HG02759 (cell line): ENCODE data around the gene KLHL22.
"Not testable (repeated sequence)": the region's sequence is repeated elsewhere in the genome, so short reads cannot be mapped to it uniquely, and the experiment has no call there.

Source experiments
- ATAC-seq: cut with Tn5 transposase; IDR thresholded peaks from one replicate; pipeline ENCODE4 v1.9.1; 2021; ENCODE audit warnings: mild to moderate bottlenecking, moderate library complexity; ENCODE audit not compliant: unreplicated experiment

Gene KLHL22

DNA sequence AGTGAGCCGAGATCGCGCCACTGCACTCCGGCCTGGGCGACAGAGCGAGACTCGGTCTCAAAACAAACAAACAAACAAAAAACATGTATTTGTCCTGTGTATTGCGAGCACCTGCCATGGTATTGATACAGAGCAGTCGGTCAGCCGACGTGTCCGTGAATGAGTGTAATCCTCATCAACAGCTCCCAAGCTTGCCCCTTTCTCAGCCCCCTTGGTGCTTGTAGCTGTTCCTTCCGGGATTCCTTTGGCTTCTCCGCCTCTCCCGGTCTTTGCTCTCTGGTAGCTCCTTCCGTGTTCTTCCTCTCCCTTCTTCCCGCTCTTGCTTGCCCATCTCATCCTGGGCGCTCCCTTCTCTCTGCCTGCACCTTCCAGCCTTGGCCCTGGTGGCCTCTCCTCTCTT is 90.7 kb downstream of the KLHL22 start:
- ATAC-seq = no peak

DNA sequence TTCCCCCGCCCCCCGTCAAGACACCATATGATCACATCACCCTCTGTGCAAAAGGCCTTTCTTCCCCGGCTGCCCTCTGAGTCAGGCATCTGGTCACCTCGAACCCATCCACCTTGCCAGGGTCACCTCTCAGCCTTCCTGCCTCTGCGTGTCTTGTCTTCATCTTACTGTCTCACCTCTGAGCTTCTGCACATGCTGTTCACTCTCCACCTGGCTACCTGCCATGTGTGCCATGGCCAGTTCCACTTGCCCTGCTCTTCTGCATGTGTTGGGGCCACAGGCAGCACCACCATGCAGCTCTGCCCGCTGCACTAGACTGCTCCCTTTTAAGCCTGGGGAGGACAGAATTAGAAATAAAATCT is 91.8 kb downstream of the KLHL22 start:
- no peak for ATAC-seq

DNA sequence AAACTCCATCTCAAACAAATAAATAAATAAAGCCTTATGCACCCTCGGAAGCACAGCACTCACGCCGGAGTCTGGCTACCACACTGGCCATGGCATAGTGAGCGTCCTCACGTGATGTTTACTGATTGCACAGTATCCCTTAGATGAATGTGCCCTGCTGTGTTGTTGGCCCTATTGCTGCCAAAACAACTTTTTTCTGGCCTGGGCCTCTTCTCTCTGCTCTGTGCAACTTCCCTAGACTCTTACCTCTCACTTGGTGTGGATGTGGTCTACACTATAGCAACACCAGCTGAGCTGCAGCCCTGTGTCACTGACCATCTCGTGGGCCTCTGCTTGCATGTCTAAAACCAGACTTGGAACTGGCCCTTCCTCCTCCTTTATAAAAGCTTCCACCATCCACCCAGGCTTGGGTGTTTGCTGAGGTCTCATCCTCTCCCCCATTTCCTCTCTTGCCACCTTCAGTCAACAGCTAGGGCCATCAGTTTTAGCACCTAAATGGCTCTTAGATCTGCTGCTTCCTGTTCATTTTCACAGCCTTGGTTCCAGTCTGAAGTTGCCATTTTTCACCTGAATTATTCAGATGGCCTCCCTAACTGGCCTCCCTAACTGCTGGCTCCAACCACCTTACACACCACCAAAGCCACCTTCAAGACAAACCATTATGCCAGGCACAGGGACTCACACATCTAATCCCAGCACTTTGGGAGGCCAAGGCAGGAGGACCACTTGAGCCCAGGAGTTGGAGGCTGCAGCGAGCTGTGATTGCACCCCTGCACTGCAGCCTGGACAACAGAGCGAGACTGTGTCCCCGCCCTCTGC is 92.4 kb downstream of the KLHL22 start:
- ATAC-seq = no peak

GRCh38 chr22:20401376-20402014 is 94.1 kb downstream of the KLHL22 start:
- ATAC-seq = no peak

DNA sequence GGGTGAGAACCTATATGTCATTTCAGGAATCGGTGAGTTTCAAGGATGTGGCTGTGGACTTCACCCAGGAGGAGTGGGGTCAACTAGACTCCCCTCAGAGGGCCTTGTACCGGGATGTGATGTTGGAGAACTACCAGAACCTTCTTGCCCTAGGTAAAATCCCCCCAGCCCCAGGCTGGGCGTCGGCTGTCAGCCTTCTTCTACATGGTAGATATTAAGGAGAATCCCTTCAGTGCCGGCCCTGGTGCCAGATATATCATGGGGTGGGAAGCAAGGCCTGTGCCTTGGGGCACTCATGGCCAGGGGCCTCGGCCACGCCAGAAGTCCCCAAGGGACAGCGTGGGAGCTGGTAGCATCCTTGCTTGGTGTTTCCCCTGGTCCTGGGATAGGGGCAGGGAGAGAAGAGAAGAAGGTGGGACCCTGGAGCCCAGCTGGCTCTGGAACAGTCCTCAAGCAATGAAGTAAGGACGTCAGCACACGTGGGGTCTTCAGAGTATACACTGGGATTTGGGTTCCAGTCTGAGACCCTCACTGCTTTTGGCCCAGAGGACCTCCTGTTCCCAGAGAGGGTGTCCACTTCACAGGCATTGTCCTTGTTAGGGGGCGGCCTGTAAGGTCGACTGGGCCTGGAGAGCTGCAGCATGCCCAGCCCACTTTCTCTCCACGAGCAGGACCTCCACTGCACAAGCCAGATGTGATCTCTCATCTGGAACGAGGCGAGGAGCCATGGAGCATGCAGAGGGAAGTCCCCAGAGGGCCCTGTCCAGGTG is 94.8 kb downstream of the KLHL22 start:
- ATAC-seq = no peak

DNA sequence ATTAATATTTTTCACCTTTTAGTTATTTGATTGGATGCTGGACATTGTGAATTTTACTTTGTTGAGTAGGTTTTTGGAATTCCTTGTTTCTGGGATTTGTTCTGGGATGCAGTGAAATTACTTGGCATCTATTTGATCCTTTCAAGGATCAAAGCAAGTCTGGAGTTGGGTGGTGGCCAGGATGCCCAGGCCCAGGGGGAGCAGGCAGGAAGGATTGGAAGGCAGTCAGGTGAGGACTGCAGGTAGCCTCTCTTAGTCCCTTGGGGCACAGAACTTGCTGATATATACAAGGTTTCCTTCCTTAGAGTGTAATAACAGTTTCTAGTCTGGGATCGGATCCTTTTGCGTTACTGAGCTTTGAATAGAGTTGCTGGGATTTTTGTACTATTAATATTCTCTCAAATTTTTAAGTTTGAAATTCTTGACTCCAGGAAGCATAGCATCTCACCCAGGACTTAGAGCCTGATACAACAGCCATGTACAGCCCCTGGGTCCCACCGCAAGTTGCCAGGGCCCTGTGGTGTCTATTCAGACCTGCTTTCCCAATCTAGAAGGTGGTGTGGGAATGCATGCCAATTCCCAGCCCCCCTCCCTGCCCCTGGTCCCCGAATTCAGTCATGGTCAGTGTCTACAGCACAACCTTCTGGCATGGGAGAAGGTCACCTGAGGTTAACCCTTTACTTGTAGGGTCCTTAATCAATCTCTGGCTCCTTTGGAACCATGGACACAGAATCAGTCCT is 95.6 kb downstream of the KLHL22 start:
- ATAC-seq = no peak

DNA sequence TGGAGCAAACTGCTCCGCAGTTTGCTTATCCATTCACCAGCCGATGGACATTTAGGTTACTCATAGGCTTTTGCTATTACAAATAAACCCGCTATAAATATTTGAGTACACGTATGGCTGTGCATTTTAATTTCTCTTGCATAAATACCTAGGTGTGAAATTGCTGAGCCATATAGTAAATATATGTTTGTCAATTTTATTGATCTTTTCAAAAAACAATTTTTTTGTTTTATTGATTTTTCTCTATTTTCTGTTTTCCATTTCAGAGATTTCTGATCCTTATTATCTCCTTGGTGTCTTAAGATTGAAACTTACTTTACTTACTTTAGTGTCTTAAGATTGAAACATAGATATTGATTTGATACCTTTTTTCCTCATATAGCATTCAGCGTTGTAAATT is 97.2 kb downstream of the KLHL22 start:
- ATAC-seq = no peak

GRCh38 chr22:20397498-20397897 is 98.1 kb downstream of the KLHL22 start:
- ATAC-seq = no peak

DNA sequence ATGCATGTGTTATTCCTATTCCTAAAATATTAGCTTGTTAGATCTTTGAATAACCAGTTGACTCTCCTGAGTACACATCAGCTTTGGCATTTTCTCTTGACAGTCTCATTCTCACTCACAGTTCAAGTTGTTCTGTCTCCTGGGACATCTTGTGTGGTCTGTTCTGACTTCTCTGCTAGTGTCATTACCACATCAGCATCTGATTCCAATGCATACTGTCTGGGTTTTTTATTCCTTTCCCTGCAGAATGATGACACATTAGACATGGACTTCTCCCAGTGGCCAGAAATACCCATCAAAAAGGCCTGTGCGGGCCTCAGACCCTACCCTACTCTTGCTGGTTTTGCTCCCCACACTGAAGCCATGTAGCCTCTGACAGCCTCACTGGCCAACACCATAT is 99.0 kb downstream of the KLHL22 start:
- ATAC-seq = no peak

DNA sequence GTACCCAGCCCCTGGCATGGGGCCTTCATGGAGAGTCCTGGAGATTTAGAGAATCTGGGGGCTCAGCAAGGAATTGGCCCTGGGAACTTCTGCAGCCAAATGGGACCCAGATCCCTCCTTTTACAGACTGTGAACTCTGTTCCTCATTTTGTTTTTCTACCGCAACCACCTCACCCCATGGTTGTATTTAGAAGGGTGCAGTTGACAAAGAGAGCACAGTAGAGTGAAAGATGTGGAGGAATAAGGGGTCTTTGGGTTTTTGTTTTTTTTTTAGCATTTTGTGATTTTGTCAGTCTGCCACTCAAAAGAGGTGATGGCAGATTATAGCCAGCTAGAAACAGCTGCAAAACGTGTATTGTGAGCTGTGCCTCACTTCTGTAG is 99.7 kb downstream of the KLHL22 start:
- no peak for ATAC-seq

DNA sequence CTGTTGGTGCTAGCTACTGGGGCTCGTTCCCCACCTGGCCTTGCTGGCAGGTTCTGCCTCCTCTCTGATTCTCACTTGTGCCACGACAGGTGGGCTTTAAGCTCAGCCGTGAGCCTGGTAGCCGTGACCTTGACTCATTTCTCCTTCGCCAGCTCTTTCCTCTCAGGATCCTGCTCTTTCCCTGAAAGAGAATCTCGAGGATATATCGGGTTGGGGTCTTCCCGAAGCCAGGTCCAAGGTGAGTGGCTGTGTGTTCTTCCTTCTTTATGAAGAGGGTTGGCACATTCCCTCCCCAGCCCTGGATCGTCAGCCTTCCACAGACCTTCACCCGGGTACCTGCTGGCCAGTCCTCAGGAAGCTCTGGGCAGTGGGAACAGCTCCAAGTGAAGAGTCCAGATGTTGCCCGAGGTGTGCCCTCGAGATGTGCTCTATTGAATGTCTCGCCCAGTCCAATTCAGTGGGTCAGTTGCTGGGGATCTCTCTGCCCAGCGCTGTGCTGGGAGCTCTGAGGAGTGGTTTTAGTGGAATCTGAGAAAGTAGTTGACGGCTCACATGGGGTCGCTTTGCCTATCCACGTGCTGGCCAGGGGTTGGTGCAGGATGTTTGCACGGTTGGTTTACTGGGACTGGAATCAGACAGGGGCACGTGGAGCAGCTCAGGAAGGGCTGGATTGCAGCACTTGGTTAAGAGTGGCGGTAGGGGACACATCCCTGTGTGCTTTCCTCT is 100.3 kb downstream of the KLHL22 start:
- ATAC-seq = no peak

- peak; percentile 80 for ATAC-seq
Measured at GRCh38 chr22:20393705-20394476, 101.7 kb downstream of the KLHL22 start, which contains the start of gene ZNF74. TSS of gene ZNF74 (plus strand) at chr22:20394151. CDS start at chr22:20394629, 478 bp downstream.

DNA sequence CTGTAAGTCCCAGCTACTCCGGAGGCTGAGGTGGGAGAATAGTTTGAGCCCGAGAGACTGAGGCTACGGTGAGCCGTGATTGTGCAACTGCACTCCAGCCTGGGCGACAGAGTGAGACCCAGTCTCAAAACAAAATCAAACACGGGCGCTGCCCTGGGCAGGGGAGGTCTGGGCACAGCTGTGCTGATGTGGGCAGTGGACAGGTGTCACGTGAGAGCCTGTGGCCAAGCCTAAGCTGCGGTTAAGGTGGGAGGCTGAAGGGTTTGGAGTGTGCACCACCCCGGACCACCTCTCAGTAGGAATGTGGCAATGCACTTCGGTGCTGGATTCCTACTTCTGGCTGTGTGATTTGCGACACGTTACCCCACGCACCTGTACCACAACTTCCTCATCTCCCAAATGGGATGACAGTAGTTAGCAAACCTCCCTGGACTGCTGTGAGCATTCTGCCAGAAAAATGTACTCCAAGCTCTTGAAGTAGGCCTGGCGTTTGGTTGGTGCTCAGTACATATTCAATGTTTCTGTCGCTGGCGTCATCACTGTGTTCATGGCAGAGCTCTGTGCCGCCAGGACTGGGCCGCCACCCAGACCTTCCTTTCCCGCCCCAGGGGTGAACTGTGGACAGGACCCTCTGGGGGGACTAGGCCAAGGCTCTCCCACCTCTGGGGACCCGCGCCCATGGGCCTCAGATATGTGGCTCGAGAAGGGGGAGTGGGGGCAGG is 102.5 kb downstream of the KLHL22 start:
- ATAC-seq = no peak

GRCh38 chr22:20392365-20392881 is 103.2 kb downstream of the KLHL22 start:
- ATAC-seq = not testable (repeated sequence)
